ENCODE measurements around the gene ABCD2.

- no peak for TF ChIP-seq CTCF (IDR thresholded peaks at IDR 0.05; ENCODE audit: poor library complexity, severe bottlenecking)
- no peak for TF ChIP-seq EZH2 (IDR thresholded peaks at IDR 0.05; ENCODE audit: borderline replicate concordance, insufficient read depth, low read length, poor library complexity, severe bottlenecking)
- no peak for TF ChIP-seq TAF1 (IDR thresholded peaks at IDR 0.05; ENCODE audit: low read depth)
- no peak for TF ChIP-seq RAD21 (conservative IDR thresholded peaks at IDR 0.05)
Observed at GRCh38 chr12:39638178-39638577, 18.6 kb upstream of the ABCD2 start.
